Renal cortical epithelial cell (primary cell): Measurements from ENCODE around the gene USP4. TPM values are rescaled to one million over a fixed set of nuclear protein-coding genes. Genes with fewer than 3 reads are reported as not detected.

Source experiments
- DNase-seq: peaks from one replicate; pipeline ENCODE4 v3.0.0-alpha.2; 2011; ENCODE audit warnings: low read depth
- total RNA-seq: library from RNA; depleted of rRNA; stranded (reverse); fragments of >200 nt; gene quantifications from 2 replicates; pipeline ENCODE4 v1.2.3, GENCODE V29; 2014

Gene USP4
- total RNA-seq, 1 donor from 2014 or later: 38.7 TPM

GRCh38 chr3:49295489-49296058 lies 44.3 kb downstream of the USP4 start:
- no peak for DNase-seq

- DNase-seq: no peak
These were observed 45.5 kb downstream of the USP4 start for GRCh38 chr3:49294343-49294742.

GRCh38 chr3:49283997-49284396 lies 55.9 kb downstream of the USP4 start:
- DNase-seq: no peak

- DNase-seq: no peak
These were observed 60.5 kb downstream of the USP4 start for GRCh38 chr3:49279376-49279775.

- DNase-seq: no peak
These were observed 61.3 kb downstream of the USP4 start for GRCh38 chr3:49278548-49278947.

- no peak for DNase-seq
These were observed 62.5 kb downstream of the USP4 start for GRCh38 chr3:49277383-49277775.

GRCh38 chr3:49276475-49277382 lies 63.1 kb downstream of the USP4 start, which contains the start of gene C3orf62:
TSS of gene C3orf62 (minus strand) at chr3:49277232. CDS start at chr3:49276872, 360 bp downstream.
- peak; percentile 56 for DNase-seq

GRCh38 chr3:49273825-49274532 lies 65.9 kb downstream of the USP4 start:
- no peak for DNase-seq

GRCh38 chr3:49271047-49271446 lies 68.8 kb downstream of the USP4 start:
- no peak for DNase-seq

GRCh38 chr3:49270156-49270500 lies 69.7 kb downstream of the USP4 start:
- no peak for DNase-seq

- no peak for DNase-seq
These were observed 70.3 kb downstream of the USP4 start for GRCh38 chr3:49269443-49270155.

- DNase-seq: no peak
These were observed 73.3 kb downstream of the USP4 start for GRCh38 chr3:49266410-49267095.

- no peak for DNase-seq
These were observed 74.0 kb downstream of the USP4 start for GRCh38 chr3:49265661-49266386.

GRCh38 chr3:49263159-49263889 lies 76.5 kb downstream of the USP4 start:
- DNase-seq: no peak

GRCh38 chr3:49260806-49261324 lies 79.0 kb downstream of the USP4 start:
- DNase-seq: peak; percentile 94

GRCh38 chr3:49257187-49257586 lies 82.7 kb downstream of the USP4 start:
- no peak for DNase-seq

- no peak for DNase-seq
These were observed 83.9 kb downstream of the USP4 start for GRCh38 chr3:49255718-49256511.

GRCh38 chr3:49255112-49255511 lies 84.7 kb downstream of the USP4 start:
- DNase-seq: no peak

GRCh38 chr3:49253512-49253911 lies 86.3 kb downstream of the USP4 start:
- no peak for DNase-seq
